NCI-H187 treated with DMSO at 0.1 percent for 48 hours (cell line): ENCODE results near the gene SEMA4F.

ENCODE experiments used
- DNase-seq: peaks from one replicate; lab custom pipeline; 2025; lab: John Stamatoyannopoulos, UW

The SEMA4F gene

DNA sequence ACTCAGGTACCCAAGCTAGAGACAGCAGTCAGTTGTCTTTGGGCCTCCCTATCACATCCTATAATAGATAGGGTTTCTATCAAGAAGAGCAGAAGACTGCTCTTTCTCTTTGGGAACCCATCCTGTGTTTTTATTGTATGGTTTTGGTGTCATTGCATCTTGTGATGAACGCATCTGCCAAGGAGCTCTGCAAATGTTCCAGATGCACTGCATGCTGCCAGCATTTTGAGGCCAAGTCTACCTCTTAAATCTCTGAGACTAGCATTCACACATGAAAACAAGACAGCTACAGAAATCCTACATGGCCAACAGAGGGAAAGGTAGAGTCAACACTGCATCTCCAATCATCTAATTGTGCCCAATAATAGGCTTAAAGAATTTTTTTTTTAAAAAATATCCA, 14.0 kb downstream of the SEMA4F start:
- no peak for DNase-seq

DNA sequence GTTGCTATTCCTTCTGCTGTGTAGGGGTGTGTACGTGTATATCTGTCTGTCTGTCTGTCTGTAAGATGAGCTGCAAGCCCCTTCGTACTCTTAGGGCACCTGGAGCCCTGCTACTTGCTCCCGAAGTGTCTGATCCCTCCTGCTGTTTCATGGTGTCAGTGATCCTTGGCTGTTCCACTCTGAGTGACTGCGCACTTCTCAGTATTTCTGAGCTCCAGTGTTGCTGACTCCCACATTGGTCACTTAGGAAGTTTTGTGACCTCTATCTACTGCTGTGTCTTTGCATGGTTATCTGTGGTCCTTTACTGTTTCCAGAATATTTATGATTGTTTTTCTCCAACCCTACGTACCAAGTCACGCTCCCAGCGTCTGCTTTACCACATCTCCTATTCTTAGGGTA, 16.2 kb downstream of the SEMA4F start:
- no peak for DNase-seq

GRCh38 chr2:74671479-74671878, 17.4 kb downstream of the SEMA4F start:
- no peak for DNase-seq

DNA sequence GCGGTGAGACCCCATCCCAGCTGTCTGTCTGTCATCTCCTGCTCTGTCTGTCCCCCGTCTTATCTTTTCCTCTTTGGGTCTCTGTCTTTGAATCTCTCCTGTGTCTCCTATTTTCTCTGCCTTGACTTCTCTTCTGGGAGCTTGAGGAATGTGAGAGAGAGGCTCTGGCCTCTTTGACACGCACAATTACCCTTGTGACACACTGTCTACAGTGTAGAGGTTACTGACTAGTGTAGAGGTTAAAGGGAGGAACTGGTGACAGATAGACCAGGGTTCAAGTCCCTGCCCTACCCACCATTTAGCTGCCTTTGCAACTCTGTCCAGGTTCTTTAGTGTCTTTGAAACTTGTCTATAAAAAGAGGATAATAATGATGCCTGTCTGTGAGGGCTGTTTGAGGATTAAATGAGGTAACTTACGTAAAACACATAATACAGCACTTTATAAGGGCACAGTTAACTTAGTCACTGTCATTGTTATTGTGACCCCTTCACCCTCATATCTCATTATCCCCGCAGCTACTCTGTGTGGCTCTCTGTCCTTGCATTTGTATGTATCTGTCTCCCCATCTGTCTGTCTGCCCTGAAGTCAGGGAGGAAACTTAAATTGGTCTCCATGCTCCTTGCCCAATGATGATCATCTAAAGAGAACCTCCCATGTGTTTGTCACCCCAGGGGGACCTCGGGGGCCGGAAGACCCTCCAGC, 19.9 kb downstream of the SEMA4F start:
- no peak for DNase-seq

GRCh38 chr2:74675090-74675489, 21.0 kb downstream of the SEMA4F start:
- no peak for DNase-seq

GRCh38 chr2:74676331-74676730, 22.3 kb downstream of the SEMA4F start:
- DNase-seq: no peak

DNA sequence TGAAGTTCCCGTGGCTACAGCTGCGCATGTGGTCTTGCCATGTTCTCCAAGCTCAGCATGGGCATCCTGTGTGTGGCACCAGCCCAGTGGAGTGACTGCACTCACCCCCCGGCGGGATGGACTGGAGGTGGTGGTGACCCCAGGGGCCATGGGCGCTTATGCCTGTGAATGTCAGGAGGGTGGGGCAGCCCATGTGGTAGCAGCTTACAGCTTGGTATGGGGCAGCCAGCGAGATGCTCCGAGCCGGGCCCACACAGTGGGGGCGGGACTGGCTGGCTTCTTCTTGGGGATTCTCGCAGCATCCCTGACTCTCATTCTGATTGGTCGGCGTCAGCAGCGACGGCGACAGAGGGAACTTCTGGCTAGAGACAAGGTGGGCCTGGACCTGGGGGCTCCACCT, 25.6 kb downstream of the SEMA4F start:
- DNase-seq: no peak

DNA sequence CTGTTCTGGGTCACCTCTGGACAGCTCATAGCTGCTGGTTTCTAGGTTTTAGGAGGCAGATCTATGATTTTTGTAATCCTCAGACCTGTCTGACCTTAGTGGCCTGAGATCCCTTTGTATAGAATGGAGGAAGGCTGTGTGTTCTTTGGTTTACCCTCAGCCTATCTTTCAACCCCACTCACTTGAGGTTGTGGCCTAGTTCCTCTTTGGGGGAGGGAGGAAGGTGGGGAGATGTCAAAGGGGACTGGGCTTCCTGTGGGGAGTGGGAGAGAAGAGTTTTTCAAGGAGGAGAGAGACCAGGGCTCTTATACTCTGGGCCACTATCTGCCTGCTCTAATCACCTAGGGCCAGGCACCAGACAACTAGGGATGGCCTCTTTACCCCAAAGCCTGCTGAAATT, 28.5 kb downstream of the SEMA4F start:
- no peak for DNase-seq

- no peak for DNase-seq
Observed at GRCh38 chr2:74685408-74685807, 31.4 kb downstream of the SEMA4F start.

DNA sequence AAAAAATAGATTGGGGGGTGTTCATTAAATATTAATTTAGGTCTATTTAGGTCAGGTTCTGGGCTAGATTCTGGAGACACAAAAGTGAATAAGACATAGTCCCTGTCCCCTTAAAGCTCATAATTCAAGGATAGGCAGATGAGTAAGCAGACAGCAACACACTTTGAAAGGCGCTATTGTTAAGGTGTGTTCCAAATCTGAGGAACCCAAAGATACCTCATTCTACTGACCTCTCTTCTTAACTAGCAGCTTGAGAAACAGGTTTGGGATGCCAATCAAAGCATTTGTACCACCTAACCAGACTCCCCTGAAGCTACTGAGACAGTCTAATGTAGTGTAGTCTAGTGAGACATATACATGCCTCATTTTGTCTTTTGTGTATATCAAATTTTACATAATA, 34.8 kb downstream of the SEMA4F start:
- no peak for DNase-seq

DNA sequence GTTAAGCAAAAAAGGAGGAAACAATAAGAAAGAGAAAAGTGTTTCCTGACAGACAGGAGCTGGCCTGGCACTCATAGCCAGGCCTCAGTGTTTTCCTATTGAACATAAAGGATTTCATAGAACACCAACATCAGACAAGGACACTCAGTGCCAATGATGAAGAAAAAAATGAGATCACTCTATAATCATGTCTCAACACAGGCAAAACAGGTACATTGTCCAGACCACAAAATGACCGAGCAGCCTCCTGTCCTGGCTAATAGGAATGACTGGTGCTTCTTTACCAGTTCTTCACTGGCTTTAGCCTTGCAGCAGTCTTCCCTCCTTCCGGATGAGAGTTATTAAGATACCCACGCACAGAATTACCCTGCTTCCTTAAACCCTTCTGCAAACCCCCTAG, 35.6 kb downstream of the SEMA4F start:
- no peak for DNase-seq

DNA sequence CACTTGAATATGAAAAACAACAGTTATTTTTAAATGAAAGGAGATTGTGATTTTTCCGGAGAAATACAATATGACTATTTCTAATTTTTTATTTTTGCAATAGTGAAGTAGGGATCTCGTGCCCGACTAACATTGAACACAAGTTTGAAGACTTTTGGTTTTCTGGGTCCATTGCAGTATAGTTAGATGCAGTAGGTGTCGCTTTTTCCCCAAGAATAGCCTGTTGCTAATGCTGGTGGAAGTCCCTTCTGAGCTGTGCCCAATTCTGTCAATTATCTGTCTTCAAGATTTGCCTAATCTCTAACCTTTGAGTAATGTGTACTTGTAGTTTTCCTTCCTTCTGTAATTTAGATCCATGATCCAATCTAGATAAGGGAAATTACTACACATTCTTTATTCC, 36.5 kb downstream of the SEMA4F start:
- no peak for DNase-seq

DNA sequence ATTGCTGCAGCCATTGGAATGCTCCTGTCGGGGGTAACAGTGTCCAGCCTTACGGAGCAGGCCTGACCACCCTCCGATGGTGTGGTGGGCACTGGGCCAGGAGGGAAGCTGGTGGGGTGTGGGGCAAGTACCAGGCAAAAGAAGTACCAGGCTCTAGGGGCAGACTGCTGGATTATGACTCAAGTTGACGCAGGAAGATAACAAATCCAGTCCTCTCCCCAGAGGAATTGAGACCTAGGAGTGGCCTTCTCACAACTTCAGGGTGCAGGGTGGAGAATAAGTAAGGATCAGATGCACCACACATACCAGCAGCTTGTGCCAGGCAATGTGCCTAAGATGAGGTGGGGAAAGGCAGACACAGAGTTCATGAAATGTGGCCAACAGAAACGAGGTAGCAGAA, 37.9 kb downstream of the SEMA4F start:
- no peak for DNase-seq

GRCh38 chr2:74693213-74693612, 39.2 kb downstream of the SEMA4F start:
- DNase-seq: no peak

- no peak for DNase-seq
Observed at GRCh38 chr2:74693668-74694067, 39.6 kb downstream of the SEMA4F start.

DNA sequence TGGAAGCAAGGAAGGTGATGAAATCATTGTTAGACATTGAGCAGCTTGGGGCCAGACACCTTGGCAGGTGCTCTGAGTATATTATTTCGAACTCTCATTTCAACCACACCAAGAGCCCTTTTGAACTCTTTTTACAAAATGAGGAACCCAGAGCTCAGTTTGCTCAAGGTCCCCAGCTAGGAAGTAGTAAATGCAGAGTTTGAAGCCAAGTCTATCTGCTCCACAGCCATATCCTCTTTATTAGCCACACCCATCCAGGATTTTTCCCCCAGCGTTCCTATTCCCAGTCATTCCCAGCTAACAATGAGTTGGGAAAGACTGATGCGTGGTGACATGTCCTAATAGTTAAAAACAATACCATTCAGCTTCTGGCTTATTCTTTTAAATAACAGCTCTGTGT, 40.2 kb downstream of the SEMA4F start:
- DNase-seq: no peak

DNA sequence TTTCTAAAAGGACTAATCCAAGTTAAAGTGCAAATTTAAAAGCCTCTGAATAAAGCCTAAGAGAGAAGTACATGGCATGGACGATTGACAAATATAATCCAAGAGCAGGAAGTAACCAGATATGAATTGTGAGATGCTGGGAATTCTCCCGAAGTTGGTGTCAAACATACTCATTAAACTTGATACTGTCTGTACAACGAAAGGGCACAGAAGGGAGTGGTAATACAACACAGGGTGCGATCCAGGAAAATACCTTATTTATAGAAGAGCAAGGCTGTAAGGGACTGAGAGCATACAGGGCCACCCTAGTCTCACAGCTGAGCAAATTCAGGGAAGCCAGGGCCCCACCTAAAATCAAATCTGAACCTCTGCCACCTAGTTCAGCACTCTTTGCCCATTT, 41.6 kb downstream of the SEMA4F start:
- DNase-seq: no peak

GRCh38 chr2:74696829-74697228, 42.8 kb downstream of the SEMA4F start:
- DNase-seq: no peak

DNA sequence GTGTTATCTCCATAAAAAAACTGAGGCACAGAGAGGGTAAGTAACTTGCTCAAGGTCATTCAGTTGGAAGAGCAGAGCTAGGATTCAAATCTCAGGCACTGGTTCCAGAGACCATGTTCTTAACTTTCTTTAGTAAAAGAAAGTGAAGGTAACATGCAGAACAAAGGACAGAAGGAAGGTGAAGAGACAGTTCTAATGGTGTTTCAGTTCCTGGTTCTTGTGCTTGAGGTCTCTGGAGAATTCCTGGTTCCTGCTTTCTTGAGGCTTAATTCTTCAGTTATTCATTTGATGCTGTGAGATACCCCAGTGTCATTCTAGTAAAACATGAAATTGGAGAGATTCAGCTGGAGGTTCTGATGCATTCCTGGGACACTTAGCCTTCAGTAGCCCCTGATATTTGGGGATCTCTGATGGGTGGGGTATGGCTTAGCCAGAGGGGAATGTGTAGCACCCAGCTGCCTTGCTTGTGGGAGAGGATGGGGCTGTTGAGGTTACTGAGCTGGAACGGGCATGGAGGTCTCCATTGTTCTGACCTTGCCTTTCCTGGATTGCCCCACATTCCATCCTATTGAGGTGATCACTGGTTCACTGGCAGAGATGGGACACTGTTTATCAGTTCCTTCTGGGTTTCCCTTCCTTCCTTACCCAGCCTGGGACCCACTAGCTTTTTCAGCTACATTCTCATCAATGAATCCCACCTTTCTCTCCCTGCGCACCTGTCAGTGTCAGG, 46.8 kb downstream of the SEMA4F start:
- DNase-seq: no peak

DNA sequence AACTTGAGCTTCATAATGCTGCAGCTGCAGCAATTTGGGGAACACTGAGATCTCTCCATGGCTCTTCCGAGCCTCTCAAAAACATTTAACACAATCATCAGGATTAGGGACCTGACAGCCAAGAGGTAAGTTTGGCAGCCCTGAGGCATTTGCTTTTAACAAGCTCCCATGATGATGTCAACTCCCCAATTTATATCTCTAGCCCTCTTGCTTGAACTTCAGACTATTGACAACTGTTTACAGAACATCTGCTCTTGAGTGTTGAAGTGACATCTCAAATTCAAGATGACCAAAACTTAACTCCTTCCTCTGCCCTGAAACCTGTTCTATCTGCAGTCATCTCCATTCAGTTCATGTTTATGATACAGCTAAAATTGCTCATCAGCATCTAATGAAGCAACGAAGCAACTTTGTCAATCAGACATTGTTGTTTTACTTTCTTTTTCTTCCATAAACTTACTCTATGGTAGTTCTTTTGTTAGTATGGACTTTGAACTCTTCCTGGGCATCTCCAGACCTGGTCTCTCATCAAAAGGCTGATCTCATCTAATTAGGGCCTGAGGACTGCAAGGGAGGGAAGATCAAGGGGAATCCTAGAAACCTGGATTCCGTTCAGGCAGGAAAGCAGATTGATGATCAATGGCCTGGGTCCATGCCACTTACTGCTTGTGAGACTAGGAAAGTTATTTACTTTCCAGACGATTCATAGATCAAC, 48.1 kb downstream of the SEMA4F start:
- no peak for DNase-seq

- DNase-seq: no peak
Observed at GRCh38 chr2:74703373-74703772, 49.3 kb downstream of the SEMA4F start.

GRCh38 chr2:74704216-74704615, 50.2 kb downstream of the SEMA4F start:
- no peak for DNase-seq

GRCh38 chr2:74706741-74707140, 52.7 kb downstream of the SEMA4F start:
- DNase-seq: no peak
